Activated T-helper 17 cell treated with anti-CD3 and anti-CD28 coated beads, Interleukin-2, amount 50 U/mL, for 72 hours (primary cell): ENCODE measurements around the gene FXYD5. TPM values are rescaled to one million over a fixed set of nuclear protein-coding genes. Genes with fewer than 3 reads are reported as not detected.

Experiments
- ATAC-seq: fragments of 150-1000 bp; cut with Tn5 transposase; replicated peaks from 2 replicates; pipeline ENCODE4 v1.10.0; 2021; ENCODE audit warnings: mild to moderate bottlenecking, moderate library complexity
- H3K27ac Mint-ChIP-seq: one replicate; pipeline ENCODE4 v1.8.0; 2022; ENCODE audit warnings: mixed read lengths
- H3K27me3 Mint-ChIP-seq: one replicate; pipeline ENCODE4 v1.8.0; 2022; ENCODE audit warnings: mixed read lengths
- H3K36me3 Mint-ChIP-seq: one replicate; pipeline ENCODE4 v1.8.0; 2022; ENCODE audit warnings: low read depth, mild to moderate bottlenecking, mixed read lengths
- H3K4me1 Mint-ChIP-seq: one replicate; pipeline ENCODE4 v1.8.0; 2022; ENCODE audit warnings: mixed read lengths
- H3K4me3 Mint-ChIP-seq: one replicate; pipeline ENCODE4 v1.8.0; 2022; ENCODE audit warnings: mild to moderate bottlenecking, mixed read lengths
- H3K9me3 Mint-ChIP-seq: one replicate; pipeline ENCODE4 v1.8.0; 2022; ENCODE audit warnings: mixed read lengths
- total RNA-seq, 2 donors: library from RNA; stranded (reverse); gene quantifications; one replicate each; pipeline ENCODE4 v1.2.3, GENCODE V29; 2022

FXYD5 gene
- total RNA-seq, 2 donors from 2014 or later: 214 to 257 TPM

DNA sequence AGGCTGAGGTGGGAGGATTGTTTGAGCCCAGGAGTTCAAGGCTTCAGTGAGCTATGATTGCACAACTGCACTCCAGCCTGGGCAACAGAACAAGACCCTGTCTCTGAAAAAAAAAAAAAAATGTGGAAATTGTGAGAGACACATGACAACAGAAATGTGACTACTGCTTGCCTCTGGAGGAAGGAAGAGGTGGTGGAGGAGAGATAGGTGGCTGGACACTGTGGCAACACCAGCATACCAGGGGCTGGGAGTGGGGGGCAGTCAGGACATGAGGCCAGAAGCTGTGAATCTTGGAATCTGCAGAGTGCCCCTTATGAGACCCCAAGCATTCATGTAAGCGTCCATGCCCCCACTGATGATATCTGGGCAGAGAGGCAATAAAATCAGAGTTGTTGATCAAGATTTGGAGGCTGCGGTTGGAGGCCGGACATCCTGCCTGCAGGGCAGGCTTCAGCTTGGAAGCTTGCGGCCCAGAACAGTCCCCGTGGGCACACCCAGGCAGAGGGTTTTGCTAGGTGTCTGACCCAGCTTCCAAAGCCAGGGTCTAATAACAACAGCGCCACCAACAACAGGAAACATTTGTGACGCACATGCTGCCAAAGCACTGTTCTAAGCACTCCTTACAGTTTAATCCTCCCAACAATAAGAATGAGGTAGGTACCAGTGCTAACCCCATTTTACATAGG lies 57.2 kb downstream of the FXYD5 start:
- Mint-ChIP-seq H3K36me3 (peaks cover 7% of the 10 kb centered on the region), H3K9me3 (no peaks in the 10 kb centered on the region), H3K4me3 (peak overlapping the region; percentile 75), H3K4me1 (peaks cover 51% of the 10 kb centered on the region), H3K27me3 (no peaks in the 10 kb centered on the region), H3K27ac (peak overlapping the region; percentile 97)
- peak; percentile 33 for ATAC-seq

DNA sequence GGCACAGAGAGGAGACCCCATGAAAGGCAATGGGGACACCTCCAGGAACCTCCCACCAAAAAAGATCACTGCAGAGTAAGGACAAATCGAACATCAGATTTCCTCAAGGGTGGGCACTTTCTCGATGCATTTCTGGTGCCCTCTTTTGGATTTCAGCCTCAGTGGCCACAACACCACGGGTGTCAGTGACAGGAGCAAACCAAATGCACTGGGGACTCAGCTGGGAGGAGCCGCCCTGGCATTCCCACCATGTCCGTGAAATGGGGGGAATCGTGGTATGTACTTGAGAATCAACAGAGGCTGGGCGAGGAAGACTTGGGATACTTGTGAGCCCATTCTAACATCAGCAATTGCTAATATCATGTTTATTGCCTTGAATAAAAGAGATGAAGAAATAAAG lies 57.7 kb downstream of the FXYD5 start:
- peaks cover 47% of the 10 kb centered on the region for H3K4me1 Mint-ChIP-seq
- H3K4me3 Mint-ChIP-seq: peak overlapping the region; percentile 75
- no peaks in the 10 kb centered on the region for H3K9me3 Mint-ChIP-seq
- ATAC-seq: no peak
- no peaks in the 10 kb centered on the region for H3K27me3 Mint-ChIP-seq
- peaks cover 7% of the 10 kb centered on the region for H3K36me3 Mint-ChIP-seq
- peak overlapping the region; percentile 97 for H3K27ac Mint-ChIP-seq

DNA sequence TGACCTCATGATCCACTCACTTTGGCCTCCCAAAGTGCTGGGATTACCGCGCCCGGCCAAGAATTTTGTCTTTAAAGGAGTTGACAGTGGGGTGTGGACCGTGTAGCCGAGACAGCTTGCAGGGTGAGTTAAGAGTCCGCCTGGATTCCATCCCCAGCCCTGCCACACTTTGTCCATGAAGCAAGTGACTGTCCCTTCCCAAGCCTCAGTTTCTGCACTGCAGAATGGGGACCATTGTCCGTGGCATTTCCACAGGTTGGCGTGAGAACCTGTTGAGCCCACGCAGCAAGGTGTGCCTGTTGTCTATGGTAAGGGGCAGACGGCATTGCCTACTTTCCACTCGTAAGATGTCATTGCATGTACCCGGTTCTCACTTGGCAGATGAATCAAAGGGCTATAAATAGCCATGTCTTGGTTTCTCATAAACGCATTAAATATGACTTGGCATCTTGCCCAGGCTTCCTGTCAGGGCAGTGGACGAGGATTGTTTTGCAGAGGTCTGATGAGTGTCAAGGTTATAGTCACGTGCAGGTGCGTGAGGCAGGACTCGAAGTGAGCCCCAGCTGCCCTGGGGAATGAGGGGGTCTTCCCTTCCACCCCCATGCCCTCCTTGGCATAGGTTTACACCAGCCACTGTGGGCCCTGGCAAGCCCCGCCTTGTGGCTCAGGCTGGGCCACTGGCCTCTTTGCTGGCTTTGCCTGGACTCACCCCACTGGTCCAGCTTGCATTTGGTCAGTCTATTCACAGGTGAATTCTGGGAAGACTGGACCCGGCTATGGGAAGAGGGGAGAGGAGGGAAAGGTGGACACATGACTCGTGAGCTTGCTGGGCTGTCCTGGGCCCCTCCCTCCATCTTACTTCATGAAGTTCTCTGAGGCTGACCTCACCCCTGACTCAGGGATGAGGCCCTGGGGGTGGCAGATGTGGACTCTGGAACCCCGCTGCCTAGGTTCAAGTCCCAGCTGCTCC lies 59.4 kb downstream of the FXYD5 start:
- ATAC-seq: peak; percentile 80
- Mint-ChIP-seq H3K9me3 (no peaks in the 10 kb centered on the region), H3K27me3 (no peaks in the 10 kb centered on the region), H3K27ac (peak overlapping the region; percentile 97), H3K4me3 (peak overlapping the region; percentile 75), H3K36me3 (peaks cover 7% of the 10 kb centered on the region), H3K4me1 (peaks cover 39% of the 10 kb centered on the region)

- Mint-ChIP-seq H3K4me3 (peak overlapping the region; percentile 75), H3K36me3 (peaks cover 7% of the 10 kb centered on the region), H3K27ac (peak overlapping the region; percentile 97), H3K27me3 (no peaks in the 10 kb centered on the region), H3K4me1 (peaks cover 42% of the 10 kb centered on the region), H3K9me3 (peaks cover 7% of the 10 kb centered on the region)
- ATAC-seq: no peak
These were observed 60.4 kb downstream of the FXYD5 start for GRCh38 chr19:35214766-35215422.

DNA sequence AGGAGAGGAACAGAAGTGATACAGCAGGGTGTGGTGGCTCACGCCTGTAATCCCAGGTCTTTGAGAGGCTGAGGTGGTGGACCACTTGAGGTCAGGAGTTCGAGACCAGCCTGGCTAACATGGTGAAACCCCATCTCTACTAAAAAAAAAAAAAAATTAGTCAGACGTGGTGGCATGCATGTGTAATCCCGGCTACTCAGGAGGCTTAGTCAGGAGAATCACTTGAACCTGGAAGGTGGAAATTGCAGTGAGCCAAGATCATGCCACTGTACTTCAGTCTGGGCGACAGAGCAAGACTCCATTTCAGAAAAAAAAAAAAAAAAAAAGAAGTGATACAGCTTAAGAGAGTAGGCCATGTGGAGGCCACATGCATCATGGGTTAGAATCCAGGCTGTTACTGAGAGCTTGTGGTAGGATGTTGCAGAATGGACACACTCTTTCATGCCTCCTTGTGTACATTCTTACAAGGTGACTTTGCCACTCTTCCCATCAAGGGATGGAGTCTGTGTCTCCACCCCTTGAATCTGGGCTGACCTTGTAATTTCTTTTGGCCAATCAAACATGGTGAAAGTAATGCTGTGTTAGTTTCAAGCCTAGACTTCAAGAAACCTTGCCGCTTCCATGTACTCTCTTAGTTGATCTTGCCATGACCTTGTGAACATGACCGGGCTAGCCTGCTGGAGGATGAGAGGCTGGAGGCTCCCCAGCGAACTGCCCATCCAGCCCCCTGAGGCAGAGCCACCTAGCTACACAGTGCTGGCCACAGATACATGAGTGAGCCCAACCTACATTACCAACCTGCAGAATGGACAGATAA lies 61.7 kb downstream of the FXYD5 start:
- H3K9me3 Mint-ChIP-seq: peaks cover 7% of the 10 kb centered on the region
- H3K36me3 Mint-ChIP-seq: peaks cover 7% of the 10 kb centered on the region
- H3K4me1 Mint-ChIP-seq: peaks cover 37% of the 10 kb centered on the region
- ATAC-seq: peak; percentile 5
- no peaks in the 10 kb centered on the region for H3K27me3 Mint-ChIP-seq
- no peak overlapping the region for H3K4me3 Mint-ChIP-seq
- H3K27ac Mint-ChIP-seq: peak overlapping the region; percentile 97

DNA sequence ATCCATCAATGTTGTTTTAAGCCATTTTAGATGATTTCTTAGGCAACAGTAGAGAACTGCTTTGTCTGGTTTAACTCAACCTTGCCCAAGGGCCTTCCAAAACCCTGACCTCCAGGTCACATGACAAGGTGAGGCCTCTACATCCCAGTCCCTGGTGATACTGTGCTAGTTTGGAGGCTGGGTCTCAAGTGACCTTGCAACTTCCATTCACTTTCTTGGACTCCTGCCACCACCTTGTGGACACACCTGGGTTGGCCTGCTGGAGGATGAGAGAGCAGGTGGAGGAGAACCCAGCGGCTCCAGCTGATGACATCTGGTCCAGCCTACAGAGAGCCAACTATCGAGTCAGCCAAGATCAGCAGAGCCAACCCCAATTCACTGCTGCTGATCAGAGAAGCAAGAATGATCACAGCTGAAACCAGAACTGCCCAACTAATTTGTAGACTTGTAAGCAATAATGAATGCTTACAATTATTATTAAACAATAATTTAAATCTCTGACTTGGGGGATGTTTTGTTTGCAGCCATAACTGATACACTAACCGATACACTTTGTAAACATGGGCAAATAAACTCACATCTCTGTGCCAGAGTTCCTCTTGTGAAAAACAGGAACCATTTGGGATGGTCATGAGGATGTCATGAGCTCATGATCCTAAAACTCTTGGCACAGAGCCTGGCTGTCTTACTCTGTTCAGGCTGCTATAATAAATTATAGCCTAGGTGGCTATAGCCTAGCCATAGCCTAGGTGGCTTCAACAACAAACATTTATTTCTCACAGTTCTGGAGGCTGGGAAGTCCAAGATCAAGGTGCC lies 62.5 kb downstream of the FXYD5 start:
- H3K4me1 Mint-ChIP-seq: peaks cover 30% of the 10 kb centered on the region
- ATAC-seq: no peak
- peaks cover 3% of the 10 kb centered on the region for H3K36me3 Mint-ChIP-seq
- peak overlapping the region; percentile 97 for H3K27ac Mint-ChIP-seq
- peaks cover 7% of the 10 kb centered on the region for H3K9me3 Mint-ChIP-seq
- H3K4me3 Mint-ChIP-seq: no peak overlapping the region
- H3K27me3 Mint-ChIP-seq: no peaks in the 10 kb centered on the region

DNA sequence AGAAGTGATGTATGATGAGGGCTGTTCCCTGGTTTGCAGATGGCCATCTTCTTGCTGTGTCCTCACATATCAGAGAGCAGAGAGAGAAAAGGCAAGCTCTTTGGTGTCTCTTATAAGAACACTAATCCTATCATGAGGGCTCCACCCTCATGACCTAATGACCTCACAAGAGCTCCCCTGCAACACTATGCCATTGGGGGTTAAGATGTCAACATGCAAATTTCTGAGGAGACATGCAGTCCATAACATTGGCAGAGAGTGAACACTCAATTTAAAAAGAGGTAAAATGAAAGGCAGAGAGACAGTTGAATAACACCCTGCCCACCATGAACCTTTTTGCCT lies 63.1 kb downstream of the FXYD5 start:
- H3K4me3 Mint-ChIP-seq: no peak overlapping the region
- ATAC-seq: no peak
- no peak overlapping the region for H3K27ac Mint-ChIP-seq
- H3K9me3 Mint-ChIP-seq: peaks cover 7% of the 10 kb centered on the region
- no peaks in the 10 kb centered on the region for H3K36me3 Mint-ChIP-seq
- no peaks in the 10 kb centered on the region for H3K27me3 Mint-ChIP-seq
- peaks cover 24% of the 10 kb centered on the region for H3K4me1 Mint-ChIP-seq

DNA sequence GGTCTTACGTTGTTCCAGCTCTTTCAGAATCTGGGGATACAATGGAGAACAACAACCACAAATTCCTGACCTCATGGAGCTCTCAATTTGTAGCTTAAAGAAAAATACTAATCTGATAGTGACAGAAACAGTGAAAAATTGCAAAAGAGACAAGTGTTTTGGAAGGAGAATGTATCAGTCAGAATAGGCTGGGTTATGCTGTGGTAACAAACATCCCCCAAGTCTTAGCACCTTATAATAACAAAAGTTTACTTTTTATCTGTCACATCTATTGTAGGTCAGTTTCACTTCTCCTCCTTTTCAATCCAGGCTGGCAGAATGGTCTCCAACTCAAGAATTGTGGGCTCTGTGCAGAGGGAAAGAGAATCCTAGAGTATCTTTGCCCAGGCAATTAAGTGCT lies 64.5 kb downstream of the FXYD5 start:
- ATAC-seq: no peak
- peak overlapping the region; percentile 9 for H3K27ac Mint-ChIP-seq
- H3K27me3 Mint-ChIP-seq: no peaks in the 10 kb centered on the region
- peaks cover 19% of the 10 kb centered on the region for H3K4me1 Mint-ChIP-seq
- peaks cover 7% of the 10 kb centered on the region for H3K9me3 Mint-ChIP-seq
- H3K36me3 Mint-ChIP-seq: no peaks in the 10 kb centered on the region
- no peak overlapping the region for H3K4me3 Mint-ChIP-seq

Other genes starting within 250 kb of the FXYD5 start
- 1 to 10 TPM; 2.7 to 3.3 TPM for gene ZNF30, start 227.8 kb upstream of the FXYD5 start, total RNA-seq
- gene ZNF792, start 190.5 kb upstream of the FXYD5 start, total RNA-seq: 1 to 10 TPM; 7.6 to 7.9 TPM
- gene GRAMD1A, start 154.4 kb upstream of the FXYD5 start, total RNA-seq: 100 to 1,000 TPM; 123 to 183 TPM
- gene SCN1B, start 124.3 kb upstream of the FXYD5 start, total RNA-seq: 1 to 10 TPM in 1 of 2 donors, under 1 TPM in 1; 0.97 to 3.1 TPM
- gene HPN, start 113.0 kb upstream of the FXYD5 start, total RNA-seq: under 1 TPM in 1 of 2 donors, not detected in 1; 0.48 TPM
- gene FXYD3, start 38.9 kb upstream of the FXYD5 start, total RNA-seq: not detected
- 1 to 10 TPM in 1 of 2 donors, not detected in 1; 1.9 TPM for gene LGI4, start 19.7 kb upstream of the FXYD5 start, total RNA-seq
- gene FXYD1, start 15.9 kb upstream of the FXYD5 start, total RNA-seq: under 1 TPM; 0.54 to 0.93 TPM
- 1 to 10 TPM in 1 of 2 donors, under 1 TPM in 1; 0.40 to 1.4 TPM for gene FXYD7, start 11.5 kb upstream of the FXYD5 start, total RNA-seq
- under 1 TPM in 1 of 2 donors, not detected in 1; 0.58 TPM for gene FAM187B, start 74.0 kb downstream of the FXYD5 start, total RNA-seq
- gene LSR, start 94.3 kb downstream of the FXYD5 start, total RNA-seq: 10 to 100 TPM; 19.1 to 38.0 TPM
- gene USF2, start 114.2 kb downstream of the FXYD5 start, total RNA-seq: 100 to 1,000 TPM; 109 to 121 TPM
- gene HAMP, start 127.8 kb downstream of the FXYD5 start, total RNA-seq: under 1 TPM; 0.11 to 0.22 TPM
- gene MAG, start 137.4 kb downstream of the FXYD5 start, total RNA-seq: under 1 TPM; 0.24 to 0.50 TPM
- gene CD22, start 174.5 kb downstream of the FXYD5 start, total RNA-seq: 10 to 100 TPM in 1 of 2 donors, 1 to 10 TPM in 1; 5.3 to 11.7 TPM
- gene FFAR1, start 193.2 kb downstream of the FXYD5 start, total RNA-seq: under 1 TPM; 0.42 to 0.54 TPM
- gene FFAR3, start 203.7 kb downstream of the FXYD5 start, total RNA-seq: 1 to 10 TPM; 1.7 to 2.3 TPM
- gene GPR42, start 216.3 kb downstream of the FXYD5 start, total RNA-seq: under 1 TPM; 0.42 to 0.61 TPM